CMK (cell line): Measurements from ENCODE around the gene SEM1.
"Not testable (repeated sequence)": the region's sequence is repeated elsewhere in the genome, so short reads cannot be mapped to it uniquely, and the experiment has no call there.

Experiments used
- DNase-seq: peaks from one replicate; pipeline ENCODE4 v3.0.0-alpha.2; 2010; ENCODE audit warnings: low read depth

Gene SEM1

GRCh38 chr7:96700516-96700915, 9.1 kb downstream of the SEM1 start:
- DNase-seq = no peak

- DNase-seq = no peak
Observed at GRCh38 chr7:96699219-96699871, 10.3 kb downstream of the SEM1 start.

- not testable (repeated sequence) for DNase-seq
Observed at GRCh38 chr7:96698449-96698848, 11.2 kb downstream of the SEM1 start.

GRCh38 chr7:96697822-96698221, 11.8 kb downstream of the SEM1 start:
- no peak for DNase-seq

GRCh38 chr7:96695581-96695980, 14.1 kb downstream of the SEM1 start:
- DNase-seq = no peak

GRCh38 chr7:96694082-96694481, 15.6 kb downstream of the SEM1 start:
- DNase-seq = no peak

GRCh38 chr7:96691702-96692101, 17.9 kb downstream of the SEM1 start:
- DNase-seq = no peak

- no peak for DNase-seq
Observed at GRCh38 chr7:96689414-96689813, 20.2 kb downstream of the SEM1 start.

- no peak for DNase-seq
Observed at GRCh38 chr7:96686305-96686704, 23.3 kb downstream of the SEM1 start.

- DNase-seq = no peak
Observed at GRCh38 chr7:96685755-96686154, 23.9 kb downstream of the SEM1 start.

- DNase-seq = no peak
Observed at GRCh38 chr7:96685353-96685752, 24.3 kb downstream of the SEM1 start.

- DNase-seq = no peak
Observed at GRCh38 chr7:96679886-96680285, 29.8 kb downstream of the SEM1 start.

- DNase-seq = no peak
Observed at GRCh38 chr7:96676919-96677318, 32.7 kb downstream of the SEM1 start.

GRCh38 chr7:96675548-96675947, 34.1 kb downstream of the SEM1 start:
- no peak for DNase-seq

GRCh38 chr7:96674565-96674964, 35.1 kb downstream of the SEM1 start:
- DNase-seq = no peak

- DNase-seq = no peak
Observed at GRCh38 chr7:96671854-96672253, 37.8 kb downstream of the SEM1 start.

- no peak for DNase-seq
Observed at GRCh38 chr7:96670338-96671289, 39.0 kb downstream of the SEM1 start.

- no peak for DNase-seq
Observed at GRCh38 chr7:96669812-96670211, 39.8 kb downstream of the SEM1 start.

- DNase-seq = no peak
Observed at GRCh38 chr7:96667026-96667425, 42.6 kb downstream of the SEM1 start.

- no peak for DNase-seq
Observed at GRCh38 chr7:96665689-96666088, 44.0 kb downstream of the SEM1 start.

GRCh38 chr7:96664793-96665192, 44.9 kb downstream of the SEM1 start:
- no peak for DNase-seq

GRCh38 chr7:96663871-96664445, 45.7 kb downstream of the SEM1 start:
- no peak for DNase-seq

- no peak for DNase-seq
Observed at GRCh38 chr7:96663457-96663856, 46.2 kb downstream of the SEM1 start.
